SK-N-SH (cell line): ENCODE results near the gene CAMK2D. TPM values are rescaled to one million over a fixed set of nuclear protein-coding genes. Genes with fewer than 3 reads are reported as not detected.

Source experiments
- CTCF ChIA-PET: fragments of 300-600, 350-600 bp; formaldehyde crosslinking; extraction: SDS; loops from one replicate; lab custom pipeline; 2021; lab: Yijun Ruan, JAX
- POLR2A ChIA-PET: fragments of 350-600 bp; sonication (Branson Sonifier 250); formaldehyde crosslinking; extraction: SDS; loops from one replicate; lab custom pipeline; 2020; ENCODE audit warnings: antibody characterized with exemption, inconsistent platforms; lab: Yijun Ruan, JAX
- DNase-seq: peaks from one replicate; pipeline ENCODE4 v3.0.0; 2012
- H2AFZ ChIP-seq: fragments of 200-600 bp; sonication (generic); 2 replicates; pipeline ENCODE4 v1.8.1; 2016; ENCODE audit warnings: antibody characterized with exemption, mild to moderate bottlenecking, low read depth
- H3F3A ChIP-seq: fragments of 200-600 bp; sonication (generic); replicated peaks from 2 replicates; pipeline ENCODE3; 2016; ENCODE audit warnings: antibody characterized with exemption, mild to moderate bottlenecking; ENCODE audit not compliant: insufficient read depth
- H3K27ac ChIP-seq, 2 experiments: fragments of 200-500 bp in 1 of 2; fragments of 200-600 bp in 1 of 2; sonication (Bioruptor generic) in 1 of 2; sonication (generic), shearing (Covaris generic) in 1 of 2; 2 replicates each; pipeline versions ENCODE4 v1.5.1 to v1.6.1; 2014 to 2016; ENCODE audit warnings: low read depth in 2 of 2, inconsistent platforms in 1 of 2, low read length in 1 of 2, mild to moderate bottlenecking in 1 of 2, mixed read lengths in 1 of 2
- H3K27me3 ChIP-seq: fragments of 200-600 bp; sonication (generic), shearing (Covaris generic); 2 replicates; pipeline ENCODE4 v1.6.1; 2016; ENCODE audit warnings: mixed run types; ENCODE audit not compliant: insufficient read depth
- H3K36me3 ChIP-seq, 2 experiments: fragments of 200-500 bp in 1 of 2; fragments of 200-600 bp in 1 of 2; sonication (Bioruptor generic) in 1 of 2; sonication (generic) in 1 of 2; replicated peaks in 1 of 2; 2 replicates each; pipeline versions ENCODE3 to v1.5.1; 2014 to 2016; ENCODE audit warnings: low read length in 1 of 2, mild to moderate bottlenecking in 1 of 2; ENCODE audit not compliant: insufficient read depth in 2 of 2, control insufficient read depth in 1 of 2
- H3K4me1 ChIP-seq, 2 experiments: fragments of 200-500 bp in 1 of 2; fragments of 200-600 bp in 1 of 2; sonication (Bioruptor generic) in 1 of 2; sonication (generic), shearing (Covaris generic) in 1 of 2; 2 replicates each; pipeline versions ENCODE4 v1.5.1 to v1.6.1; 2014 to 2016; ENCODE audit warnings: low read depth in 1 of 2, low read length in 1 of 2, mixed run types in 1 of 2; ENCODE audit not compliant: insufficient read depth in 2 of 2, control insufficient read depth in 1 of 2
- H3K4me2 ChIP-seq: fragments of 200-600 bp; sonication (generic), shearing (Covaris generic); 2 replicates; pipeline ENCODE4 v1.6.1; 2017; ENCODE audit warnings: mixed run types
- H3K4me3 ChIP-seq, 2 experiments: fragments of 200-500 bp in 1 of 2; fragments of 200-600 bp in 1 of 2; sonication (Bioruptor generic) in 1 of 2; sonication (generic), shearing (Covaris generic) in 1 of 2; 2 replicates each; pipeline versions ENCODE4 v1.5.1 to v1.8.1; 2014 to 2016; ENCODE audit warnings: low read depth in 2 of 2, inconsistent platforms in 1 of 2, low read length in 1 of 2, mild to moderate bottlenecking in 1 of 2, mixed read lengths in 1 of 2, moderate library complexity in 1 of 2
- H3K79me2 ChIP-seq: fragments of 200-600 bp; sonication (generic); 2 replicates; pipeline ENCODE4 v1.8.1; 2017; ENCODE audit warnings: mild to moderate bottlenecking; ENCODE audit not compliant: insufficient read depth
- H3K9ac ChIP-seq: fragments of 200-600 bp; sonication (generic); 2 replicates; pipeline ENCODE4 v1.6.1; 2017; ENCODE audit warnings: mixed run types
- H3K9me2 ChIP-seq: fragments of 200-600 bp; sonication (generic); 2 replicates; pipeline ENCODE4 v1.6.1; 2017; ENCODE audit warnings: mixed run types
- H3K9me3 ChIP-seq: fragments of 200-600 bp; sonication (generic); 2 replicates; pipeline ENCODE4 v1.6.1; 2017; ENCODE audit warnings: mixed run types, mild to moderate bottlenecking, moderate library complexity
- H4K20me1 ChIP-seq: fragments of 200-600 bp; sonication (generic); 2 replicates; pipeline ENCODE4 v1.6.1; 2017; ENCODE audit warnings: mild to moderate bottlenecking, mixed run types; ENCODE audit not compliant: insufficient read depth
- CHD2 ChIP-seq: fragments of 150-350 bp; IDR thresholded peaks from 2 replicates; pipeline ENCODE4 v1.6.1; 2018; ENCODE audit warnings: low read length; ENCODE audit not compliant: partially characterized antibody
- FOSL2 ChIP-seq: IDR thresholded peaks from 2 replicates; pipeline ENCODE4 v1.4.0; 2012; ENCODE audit warnings: low read depth, mild to moderate bottlenecking, moderate library complexity, borderline replicate concordance
- FOXJ3 ChIP-seq: sonication (generic); formaldehyde crosslinking; IDR thresholded peaks from 2 replicates; pipeline ENCODE4 v1.5.1; 2020; ENCODE audit warnings: mild to moderate bottlenecking, missing genetic modification reagents
- FOXM1 ChIP-seq: IDR thresholded peaks from 2 replicates; pipeline ENCODE4 v1.4.0; 2012; ENCODE audit warnings: low read depth, mild to moderate bottlenecking
- GABPA ChIP-seq: IDR thresholded peaks from 2 replicates; pipeline ENCODE4 v1.4.0; 2012; ENCODE audit warnings: low read depth, mild to moderate bottlenecking
- GATA2 ChIP-seq: sonication (generic); formaldehyde crosslinking; IDR thresholded peaks from 2 replicates; pipeline ENCODE4 v1.5.0; 2020; ENCODE audit warnings: mild to moderate bottlenecking, missing genetic modification reagents
- JUND ChIP-seq: IDR thresholded peaks from 2 replicates; pipeline ENCODE4 v1.4.0; 2012
- MEF2A ChIP-seq: IDR thresholded peaks from 2 replicates; pipeline ENCODE4 v1.4.0; 2012; ENCODE audit warnings: low read depth, borderline replicate concordance
- NFIC ChIP-seq: IDR thresholded peaks from 2 replicates; pipeline ENCODE4 v1.4.0; 2012; ENCODE audit warnings: borderline replicate concordance
- NRF1 ChIP-seq: IDR thresholded peaks from 2 replicates; pipeline ENCODE4 v1.6.1; 2012; ENCODE audit warnings: low read depth, mild to moderate bottlenecking, low read length
- POLR2AphosphoS5 ChIP-seq: IDR thresholded peaks from 2 replicates; pipeline ENCODE4 v1.6.1; 2012; ENCODE audit warnings: low read depth, low read length
- RAD21 ChIP-seq: IDR thresholded peaks from 2 replicates; pipeline ENCODE4 v1.6.1; 2012; ENCODE audit warnings: mild to moderate bottlenecking, low read length
- RCOR1 ChIP-seq: fragments of 150-350 bp; IDR thresholded peaks from 2 replicates; pipeline ENCODE4 v1.6.1; 2017; ENCODE audit warnings: antibody characterized with exemption, low read length
- RFX5 ChIP-seq: IDR thresholded peaks from 2 replicates; pipeline ENCODE4 v1.6.1; 2012; ENCODE audit warnings: mild to moderate bottlenecking, improper control_type of control experiment, low read length
- SIN3A ChIP-seq: IDR thresholded peaks from 2 replicates; pipeline ENCODE4 v1.6.1; 2012; ENCODE audit warnings: low read depth, mild to moderate bottlenecking, low read length, moderate library complexity, borderline replicate concordance
- SMC3 ChIP-seq: IDR thresholded peaks from 2 replicates; pipeline ENCODE4 v1.6.1; 2012; ENCODE audit warnings: low read depth, low read length, improper control_type of control experiment
- TAF1 ChIP-seq: IDR thresholded peaks from 2 replicates; pipeline ENCODE4 v1.6.1; 2012; ENCODE audit warnings: low read depth, mild to moderate bottlenecking, low read length, moderate library complexity, borderline replicate concordance
- TCF12 ChIP-seq: IDR thresholded peaks from 2 replicates; pipeline ENCODE4 v1.4.0; 2012
- YY1 ChIP-seq: IDR thresholded peaks from 2 replicates; pipeline ENCODE4 v1.4.0; 2012; ENCODE audit warnings: low read depth, mild to moderate bottlenecking
- WGBS: methylation state at CpG from one replicate; pipeline ENCODE4 v1.1.6; 2017; ENCODE audit warnings: low lambda C conversion rate; 5-methylcytosine and 5-hydroxymethylcytosine counted together
- polyA plus RNA-seq, 3 experiments: library from polyadenylated mRNA; depleted of rRNA; stranded (reverse); fragments of >200 nt; gene quantifications; 2 replicates each; pipeline ENCODE4 v1.2.3, GENCODE V29; 2012
- TF ChIP-seq, protein P1 (sequence below): fragments of 150-350 bp; IDR thresholded peaks from 2 replicates; pipeline ENCODE4 v1.6.1; 2016; ENCODE audit warnings: mild to moderate bottlenecking, low read depth, low read length
- TF ChIP-seq, protein P2 (sequence below): fragments of 150-350 bp; IDR thresholded peaks from 2 replicates; pipeline ENCODE4 v1.6.1; 2017; ENCODE audit warnings: antibody characterized with exemption, low read length, low read depth, borderline replicate concordance
- TF ChIP-seq, protein P3 (sequence below): IDR thresholded peaks from 2 replicates; pipeline ENCODE4 v1.4.0; 2012; ENCODE audit warnings: low read depth, borderline replicate concordance
- TF ChIP-seq, protein P4 (sequence below): IDR thresholded peaks from 2 replicates; pipeline ENCODE4 v1.4.0; 2012; ENCODE audit warnings: low read depth, borderline replicate concordance

CAMK2D gene
- polyA plus RNA-seq, 1 of the 3 experiments (the other 2 are of a cell fraction): 17.0 TPM

DNA sequence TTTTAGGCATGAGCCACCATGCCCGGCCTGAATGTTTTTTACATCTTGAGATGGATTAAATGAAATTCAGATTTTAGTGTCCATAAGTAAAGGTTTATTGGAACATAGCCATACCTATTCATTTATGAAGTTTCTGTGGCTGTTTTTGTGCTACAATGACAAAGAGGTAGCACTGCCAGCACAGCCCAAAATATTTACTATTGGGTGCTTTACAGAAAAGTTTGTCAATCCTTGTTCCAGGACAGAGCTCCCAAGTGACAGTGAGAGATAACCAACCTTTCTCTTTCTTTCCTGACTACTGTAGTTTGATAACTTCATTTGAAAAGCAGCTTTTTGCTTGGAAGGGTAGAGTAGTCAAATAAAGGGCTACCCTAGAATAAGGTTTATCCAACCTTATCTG, 116.2 kb downstream of the CAMK2D start (continued):
- no peak for TF ChIP-seq TAF1
- TF ChIP-seq GABPA: no peak
- no peak for TF ChIP-seq SIN3A
- no peak for TF ChIP-seq FOXJ3 (CRISPR knock-in tag)
- no peak for TF ChIP-seq SMC3
- TF ChIP-seq NFIC: no peak
- TF ChIP-seq YY1: no peak
- TF ChIP-seq, protein P1, sequence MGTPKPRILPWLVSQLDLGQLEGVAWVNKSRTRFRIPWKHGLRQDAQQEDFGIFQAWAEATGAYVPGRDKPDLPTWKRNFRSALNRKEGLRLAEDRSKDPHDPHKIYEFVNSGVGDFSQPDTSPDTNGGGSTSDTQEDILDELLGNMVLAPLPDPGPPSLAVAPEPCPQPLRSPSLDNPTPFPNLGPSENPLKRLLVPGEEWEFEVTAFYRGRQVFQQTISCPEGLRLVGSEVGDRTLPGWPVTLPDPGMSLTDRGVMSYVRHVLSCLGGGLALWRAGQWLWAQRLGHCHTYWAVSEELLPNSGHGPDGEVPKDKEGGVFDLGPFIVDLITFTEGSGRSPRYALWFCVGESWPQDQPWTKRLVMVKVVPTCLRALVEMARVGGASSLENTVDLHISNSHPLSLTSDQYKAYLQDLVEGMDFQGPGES: no peak
- TF ChIP-seq CHD2: no peak

DNA sequence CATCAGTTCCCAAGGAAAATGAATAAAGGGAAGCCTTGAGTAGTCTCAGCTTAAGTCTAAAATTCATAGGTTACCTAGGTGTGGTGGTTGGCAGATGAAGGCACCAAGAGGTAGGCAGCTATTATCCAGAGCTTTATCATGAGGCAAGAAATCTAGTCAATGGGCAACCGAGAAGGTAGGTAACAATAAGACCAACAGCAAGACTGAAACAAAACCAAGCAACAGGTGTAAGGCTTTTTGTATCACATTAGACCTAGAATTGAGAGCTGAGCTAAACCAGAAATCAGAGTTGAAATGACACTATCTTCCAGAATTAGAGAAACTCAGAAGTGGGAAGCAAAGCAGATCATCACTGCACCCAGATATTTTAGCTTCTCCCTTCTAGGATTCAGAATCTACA, 117.1 kb downstream of the CAMK2D start:
- peaks cover 0 to 5% of the 10 kb centered on the region in 2 experiments for H3K36me3 ChIP-seq
- H3K9ac ChIP-seq: no peak overlapping the region
- H3K9me3 ChIP-seq: no peaks in the 10 kb centered on the region
- no peak overlapping the region for H3K4me2 ChIP-seq
- DNase-seq: no peak
- TF ChIP-seq, protein P2, sequence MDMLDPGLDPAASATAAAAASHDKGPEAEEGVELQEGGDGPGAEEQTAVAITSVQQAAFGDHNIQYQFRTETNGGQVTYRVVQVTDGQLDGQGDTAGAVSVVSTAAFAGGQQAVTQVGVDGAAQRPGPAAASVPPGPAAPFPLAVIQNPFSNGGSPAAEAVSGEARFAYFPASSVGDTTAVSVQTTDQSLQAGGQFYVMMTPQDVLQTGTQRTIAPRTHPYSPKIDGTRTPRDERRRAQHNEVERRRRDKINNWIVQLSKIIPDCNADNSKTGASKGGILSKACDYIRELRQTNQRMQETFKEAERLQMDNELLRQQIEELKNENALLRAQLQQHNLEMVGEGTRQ: no peak
- TF ChIP-seq FOSL2 (no peak), TAF1 (no peak), JUND (no peak), NFIC (no peak), GATA2 (CRISPR knock-in tag) (no peak), FOXJ3 (CRISPR knock-in tag) (no peak), POLR2AphosphoS5 (no peak), NRF1 (no peak), RFX5 (no peak), MEF2A (no peak), FOXM1 (no peak), GABPA (no peak), RAD21 (no peak), SMC3 (no peak), RCOR1 (no peak), TCF12 (no peak)
- TF ChIP-seq, protein P3, sequence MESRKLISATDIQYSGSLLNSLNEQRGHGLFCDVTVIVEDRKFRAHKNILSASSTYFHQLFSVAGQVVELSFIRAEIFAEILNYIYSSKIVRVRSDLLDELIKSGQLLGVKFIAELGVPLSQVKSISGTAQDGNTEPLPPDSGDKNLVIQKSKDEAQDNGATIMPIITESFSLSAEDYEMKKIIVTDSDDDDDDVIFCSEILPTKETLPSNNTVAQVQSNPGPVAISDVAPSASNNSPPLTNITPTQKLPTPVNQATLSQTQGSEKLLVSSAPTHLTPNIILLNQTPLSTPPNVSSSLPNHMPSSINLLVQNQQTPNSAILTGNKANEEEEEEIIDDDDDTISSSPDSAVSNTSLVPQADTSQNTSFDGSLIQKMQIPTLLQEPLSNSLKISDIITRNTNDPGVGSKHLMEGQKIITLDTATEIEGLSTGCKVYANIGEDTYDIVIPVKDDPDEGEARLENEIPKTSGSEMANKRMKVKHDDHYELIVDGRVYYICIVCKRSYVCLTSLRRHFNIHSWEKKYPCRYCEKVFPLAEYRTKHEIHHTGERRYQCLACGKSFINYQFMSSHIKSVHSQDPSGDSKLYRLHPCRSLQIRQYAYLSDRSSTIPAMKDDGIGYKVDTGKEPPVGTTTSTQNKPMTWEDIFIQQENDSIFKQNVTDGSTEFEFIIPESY: no peak
- TF ChIP-seq, protein P4, sequence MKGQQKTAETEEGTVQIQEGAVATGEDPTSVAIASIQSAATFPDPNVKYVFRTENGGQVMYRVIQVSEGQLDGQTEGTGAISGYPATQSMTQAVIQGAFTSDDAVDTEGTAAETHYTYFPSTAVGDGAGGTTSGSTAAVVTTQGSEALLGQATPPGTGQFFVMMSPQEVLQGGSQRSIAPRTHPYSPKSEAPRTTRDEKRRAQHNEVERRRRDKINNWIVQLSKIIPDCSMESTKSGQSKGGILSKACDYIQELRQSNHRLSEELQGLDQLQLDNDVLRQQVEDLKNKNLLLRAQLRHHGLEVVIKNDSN: no peak
- TF ChIP-seq, protein P1: no peak
- no peak overlapping the region for H3K27ac ChIP-seq
- WGBS: 89% methylated on average over 1 of the region's 1 CpG
- peaks cover 40% of the 10 kb centered on the region for H3K79me2 ChIP-seq
- H4K20me1 ChIP-seq: peaks cover 22% of the 10 kb centered on the region
- peaks cover 3% of the 10 kb centered on the region for H3F3A ChIP-seq
- peaks cover 0 to 7% of the 10 kb centered on the region in 2 experiments; a peak in 3 of 4 replicates for H3K4me1 ChIP-seq
- no peaks in the 10 kb centered on the region for H3K27me3 ChIP-seq
- H3K4me3 ChIP-seq: no peak overlapping the region
- no peaks in the 10 kb centered on the region for H3K9me2 ChIP-seq
- H2AFZ ChIP-seq: no peak overlapping the region
- ChIA-PET POLR2A (no interaction called here), CTCF (interaction anchor here (0.6 to 1.0 kb wide), 2 partner anchors 30 to 225 kb away, joined by 3 read pairs; no protein-coding TSS in a partner anchor)
